ENCODE results near the gene BIN1.

DNA sequence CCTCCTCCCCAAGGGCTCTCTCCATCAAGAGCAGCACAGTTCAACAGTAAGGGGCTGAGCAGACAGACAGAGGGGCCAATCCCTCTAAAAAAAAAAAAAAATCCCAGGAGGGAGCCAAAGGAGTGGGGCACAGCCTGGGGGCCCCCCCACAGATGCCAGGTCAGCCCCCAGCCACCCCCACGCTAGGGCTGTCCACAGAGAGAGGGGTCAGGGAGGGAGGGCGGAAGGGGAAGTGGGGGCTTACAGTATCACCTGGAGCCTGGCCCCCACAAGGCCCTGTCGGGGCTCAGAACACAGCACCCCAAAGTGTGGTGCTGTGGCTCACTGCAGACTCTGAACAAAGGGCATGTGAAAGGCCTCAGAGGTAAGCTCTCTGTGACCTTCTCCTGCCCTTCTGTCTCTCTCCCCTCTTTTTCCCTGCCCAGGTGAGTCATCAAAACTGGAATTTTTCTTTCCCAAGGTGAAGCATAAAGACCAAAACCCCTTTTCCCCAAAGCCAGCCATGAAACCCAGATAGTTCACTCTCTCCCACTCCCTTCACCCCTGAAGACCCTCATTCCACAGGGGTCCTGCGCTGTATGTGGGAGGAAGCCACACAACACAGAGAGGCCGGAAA is 13.9 kb downstream of the BIN1 start:
- TF ChIP-seq, protein P1, sequence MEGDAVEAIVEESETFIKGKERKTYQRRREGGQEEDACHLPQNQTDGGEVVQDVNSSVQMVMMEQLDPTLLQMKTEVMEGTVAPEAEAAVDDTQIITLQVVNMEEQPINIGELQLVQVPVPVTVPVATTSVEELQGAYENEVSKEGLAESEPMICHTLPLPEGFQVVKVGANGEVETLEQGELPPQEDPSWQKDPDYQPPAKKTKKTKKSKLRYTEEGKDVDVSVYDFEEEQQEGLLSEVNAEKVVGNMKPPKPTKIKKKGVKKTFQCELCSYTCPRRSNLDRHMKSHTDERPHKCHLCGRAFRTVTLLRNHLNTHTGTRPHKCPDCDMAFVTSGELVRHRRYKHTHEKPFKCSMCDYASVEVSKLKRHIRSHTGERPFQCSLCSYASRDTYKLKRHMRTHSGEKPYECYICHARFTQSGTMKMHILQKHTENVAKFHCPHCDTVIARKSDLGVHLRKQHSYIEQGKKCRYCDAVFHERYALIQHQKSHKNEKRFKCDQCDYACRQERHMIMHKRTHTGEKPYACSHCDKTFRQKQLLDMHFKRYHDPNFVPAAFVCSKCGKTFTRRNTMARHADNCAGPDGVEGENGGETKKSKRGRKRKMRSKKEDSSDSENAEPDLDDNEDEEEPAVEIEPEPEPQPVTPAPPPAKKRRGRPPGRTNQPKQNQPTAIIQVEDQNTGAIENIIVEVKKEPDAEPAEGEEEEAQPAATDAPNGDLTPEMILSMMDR (IDR thresholded peaks at IDR 0.05) = no peak
- TF ChIP-seq POLR2A (IDR thresholded peaks at IDR 0.05) = no peak
- no peak for TF ChIP-seq EP300 (IDR thresholded peaks at IDR 0.05; ENCODE audit: low read depth)

All from transverse colon (tissue), 3 donors.